ENCODE results near the gene PTTG1IP.

The PTTG1IP gene

DNA sequence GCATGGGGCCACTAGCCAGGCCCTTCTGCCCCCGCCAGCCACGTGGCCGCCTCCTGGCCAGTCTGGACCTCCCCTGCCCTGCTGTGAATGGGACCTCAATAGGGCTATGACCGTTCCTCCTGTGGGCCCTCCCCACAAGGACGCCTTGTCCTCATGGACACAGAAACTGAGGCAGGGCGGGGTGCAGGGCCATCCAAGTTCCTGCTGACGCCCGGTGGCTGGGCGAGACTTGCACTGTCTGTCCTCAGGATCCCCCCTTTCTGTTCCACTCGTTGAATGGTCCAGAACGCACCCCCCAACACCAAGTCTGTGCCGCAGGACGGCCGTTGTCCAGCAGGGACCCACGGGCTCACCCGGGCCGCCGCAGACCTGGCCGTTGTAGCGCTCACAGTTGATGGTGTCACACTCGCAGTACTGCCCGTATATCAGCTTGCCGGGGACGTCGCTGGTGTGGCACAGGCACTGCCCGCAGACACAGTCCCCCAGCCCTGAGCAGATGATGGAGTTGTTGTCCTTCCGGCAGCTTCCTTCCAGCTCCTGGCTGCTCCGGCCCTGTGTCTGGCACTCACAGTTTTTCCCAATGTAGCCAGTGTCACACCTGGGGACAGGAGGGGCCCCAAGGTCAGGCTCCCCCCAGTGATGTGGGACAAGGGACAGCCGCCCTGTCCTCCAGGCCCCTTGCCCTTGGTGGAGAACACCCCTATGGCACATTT is 16.3 kb upstream of the PTTG1IP start:
- DNase-seq (ENCODE audit: low spot score in 2 of 2) (no peak), ATAC-seq (replicated peaks; ENCODE audit: extremely low read depth, poor library complexity, severe bottlenecking) (no peak)
- no peaks in the 10 kb centered on the region for H3K9me3 Mint-ChIP-seq
- H3K27ac Mint-ChIP-seq (ENCODE audit: low read depth) = no peak overlapping the region
- H3K4me1 Mint-ChIP-seq = peaks cover 21% of the 10 kb centered on the region
- H3K4me3 Mint-ChIP-seq = no peak overlapping the region
- no peaks in the 10 kb centered on the region for H3K27me3 Mint-ChIP-seq
- peaks cover 59% of the 10 kb centered on the region for H3K36me3 Mint-ChIP-seq (ENCODE audit: insufficient read depth)

DNA sequence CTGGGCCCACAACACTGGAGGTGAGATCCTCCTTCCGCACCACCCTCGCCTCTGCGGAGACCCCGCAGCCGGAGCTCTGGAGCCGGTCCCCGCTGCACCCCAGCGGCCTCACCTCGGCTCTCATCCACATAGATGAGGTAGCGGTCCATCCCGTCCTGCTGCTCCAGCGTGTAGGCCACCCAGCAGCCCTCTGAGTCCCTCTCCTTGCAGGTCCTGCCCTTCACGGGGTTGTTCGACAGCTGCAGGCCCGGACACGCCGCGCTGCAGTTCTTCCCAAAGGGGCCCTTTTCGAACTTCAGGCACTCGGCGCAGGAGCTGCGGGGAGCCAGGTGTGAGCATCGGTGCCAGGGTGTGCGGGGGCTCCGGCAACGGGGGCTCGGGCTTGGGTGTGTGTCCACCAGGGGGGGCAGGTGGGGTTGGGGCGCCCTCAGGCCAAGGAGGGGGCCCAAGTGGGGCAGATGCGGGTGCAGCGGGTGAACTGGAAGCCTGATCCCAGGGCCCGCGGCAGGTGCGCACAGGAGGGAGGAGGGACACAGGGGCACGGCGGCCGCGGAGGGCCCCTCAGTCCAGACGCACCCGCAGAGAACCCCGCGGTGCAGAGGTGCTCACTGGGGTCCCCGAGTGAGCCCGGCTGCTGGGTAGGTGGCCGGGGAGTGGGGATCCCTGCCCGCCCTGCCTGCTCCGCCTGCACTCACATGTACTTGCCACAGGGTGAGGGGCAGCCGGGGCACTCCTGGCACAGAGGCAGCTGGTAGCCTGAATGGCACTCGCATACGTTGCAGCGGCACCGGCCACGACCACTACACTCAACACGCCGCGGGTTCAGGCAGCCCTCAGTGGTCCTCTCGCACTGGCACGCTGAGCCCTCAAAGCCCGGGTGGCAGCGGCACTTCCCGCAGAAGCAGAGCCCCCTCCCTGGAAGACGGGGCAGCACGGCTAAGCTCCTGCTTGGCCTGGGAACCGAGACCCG is 15.4 kb upstream of the PTTG1IP start:
- no peak overlapping the region for H3K27ac Mint-ChIP-seq (ENCODE audit: low read depth)
- peaks cover 18% of the 10 kb centered on the region for H3K4me1 Mint-ChIP-seq
- H3K4me3 Mint-ChIP-seq = no peak overlapping the region
- no peak for DNase-seq (ENCODE audit: low spot score in 2 of 2)
- ATAC-seq (replicated peaks; ENCODE audit: extremely low read depth, poor library complexity, severe bottlenecking) = no peak
- peaks cover 56% of the 10 kb centered on the region for H3K36me3 Mint-ChIP-seq (ENCODE audit: insufficient read depth)
- H3K9me3 Mint-ChIP-seq = no peaks in the 10 kb centered on the region
- H3K27me3 Mint-ChIP-seq = no peaks in the 10 kb centered on the region

DNA sequence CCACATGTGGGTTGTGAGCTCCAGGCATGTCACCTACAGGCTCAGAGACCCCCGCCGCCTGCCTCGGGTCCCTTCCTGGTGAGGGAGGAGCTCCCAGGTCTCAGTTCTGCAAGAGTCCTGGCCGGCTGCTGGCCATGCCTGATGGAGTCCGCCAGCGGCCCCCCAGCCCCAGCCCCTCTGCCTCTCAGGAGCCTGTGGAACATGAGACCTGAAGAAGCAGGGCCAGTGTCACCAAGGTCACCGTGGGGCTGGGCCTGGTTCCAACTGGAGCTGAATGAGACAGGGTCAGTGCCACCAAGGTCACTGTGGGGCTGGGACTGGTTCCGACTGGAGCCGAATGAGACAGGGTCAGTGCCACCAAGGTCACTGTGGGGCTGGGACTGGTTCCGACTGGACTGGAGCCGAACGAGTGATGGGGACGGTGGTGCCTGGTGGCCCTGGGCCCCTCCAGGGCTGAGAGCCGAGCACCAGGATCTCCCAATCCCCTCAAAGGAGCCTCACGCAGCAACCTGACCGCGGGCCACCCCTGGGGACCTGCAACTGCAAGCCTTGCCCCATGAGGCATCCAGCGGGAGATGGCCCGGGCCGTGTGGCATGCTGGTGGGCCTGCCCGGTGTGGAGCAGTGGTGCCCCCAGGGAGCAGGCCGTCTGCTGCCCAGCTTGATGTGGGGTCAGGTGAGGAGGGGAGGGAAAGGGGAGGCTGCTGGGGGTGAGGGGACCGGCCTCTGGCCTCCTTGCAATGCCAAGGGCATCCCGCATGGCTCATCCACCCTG is 14.5 kb upstream of the PTTG1IP start:
- peaks cover 13% of the 10 kb centered on the region for H3K4me1 Mint-ChIP-seq
- DNase-seq (ENCODE audit: low spot score in 2 of 2) (no peak), ATAC-seq (replicated peaks; ENCODE audit: extremely low read depth, poor library complexity, severe bottlenecking) (no peak)
- peaks cover 53% of the 10 kb centered on the region for H3K36me3 Mint-ChIP-seq (ENCODE audit: insufficient read depth)
- no peak overlapping the region for H3K4me3 Mint-ChIP-seq
- no peaks in the 10 kb centered on the region for H3K27me3 Mint-ChIP-seq
- no peaks in the 10 kb centered on the region for H3K9me3 Mint-ChIP-seq
- no peak overlapping the region for H3K27ac Mint-ChIP-seq (ENCODE audit: low read depth)

DNA sequence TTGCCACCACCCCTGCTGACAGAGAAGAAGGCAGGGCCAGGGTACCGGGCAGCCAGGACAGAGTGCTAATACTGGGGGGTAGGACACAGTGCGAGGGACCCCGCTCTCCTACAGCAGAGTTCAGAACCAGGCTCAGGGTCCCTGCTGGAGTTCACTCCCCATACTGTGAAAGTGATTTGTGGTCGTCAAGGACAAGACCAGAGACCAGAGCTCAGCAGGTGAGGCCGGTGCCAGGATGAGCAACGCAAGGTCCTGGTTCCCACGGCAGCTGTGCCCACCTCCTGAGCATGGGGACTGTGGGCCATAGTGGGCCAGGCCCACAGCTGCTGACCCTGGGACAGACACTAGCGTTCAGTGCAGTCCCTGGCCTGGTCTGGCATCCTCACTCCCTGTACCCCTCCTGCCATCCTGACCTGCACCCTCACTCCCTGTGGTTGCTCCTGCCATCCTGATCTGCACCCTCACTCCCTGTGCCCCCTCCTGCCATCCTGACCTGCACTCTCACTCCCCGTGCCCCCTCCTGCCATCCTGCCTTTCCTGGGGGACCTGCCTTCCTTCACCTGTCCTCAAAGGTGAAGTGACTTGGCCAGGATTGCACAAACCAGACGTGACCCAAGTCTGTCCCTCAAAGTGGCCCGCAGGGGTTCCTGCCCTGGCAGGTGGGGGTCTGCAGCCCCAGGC is 13.8 kb upstream of the PTTG1IP start:
- peaks cover 47% of the 10 kb centered on the region for H3K36me3 Mint-ChIP-seq (ENCODE audit: insufficient read depth)
- ATAC-seq (replicated peaks; ENCODE audit: extremely low read depth, poor library complexity, severe bottlenecking) = no peak
- no peak for DNase-seq (ENCODE audit: low spot score in 2 of 2)
- H3K27ac Mint-ChIP-seq (ENCODE audit: low read depth) = no peak overlapping the region
- no peaks in the 10 kb centered on the region for H3K27me3 Mint-ChIP-seq
- H3K4me3 Mint-ChIP-seq = no peak overlapping the region
- no peaks in the 10 kb centered on the region for H3K9me3 Mint-ChIP-seq
- peaks cover 10% of the 10 kb centered on the region for H3K4me1 Mint-ChIP-seq

DNA sequence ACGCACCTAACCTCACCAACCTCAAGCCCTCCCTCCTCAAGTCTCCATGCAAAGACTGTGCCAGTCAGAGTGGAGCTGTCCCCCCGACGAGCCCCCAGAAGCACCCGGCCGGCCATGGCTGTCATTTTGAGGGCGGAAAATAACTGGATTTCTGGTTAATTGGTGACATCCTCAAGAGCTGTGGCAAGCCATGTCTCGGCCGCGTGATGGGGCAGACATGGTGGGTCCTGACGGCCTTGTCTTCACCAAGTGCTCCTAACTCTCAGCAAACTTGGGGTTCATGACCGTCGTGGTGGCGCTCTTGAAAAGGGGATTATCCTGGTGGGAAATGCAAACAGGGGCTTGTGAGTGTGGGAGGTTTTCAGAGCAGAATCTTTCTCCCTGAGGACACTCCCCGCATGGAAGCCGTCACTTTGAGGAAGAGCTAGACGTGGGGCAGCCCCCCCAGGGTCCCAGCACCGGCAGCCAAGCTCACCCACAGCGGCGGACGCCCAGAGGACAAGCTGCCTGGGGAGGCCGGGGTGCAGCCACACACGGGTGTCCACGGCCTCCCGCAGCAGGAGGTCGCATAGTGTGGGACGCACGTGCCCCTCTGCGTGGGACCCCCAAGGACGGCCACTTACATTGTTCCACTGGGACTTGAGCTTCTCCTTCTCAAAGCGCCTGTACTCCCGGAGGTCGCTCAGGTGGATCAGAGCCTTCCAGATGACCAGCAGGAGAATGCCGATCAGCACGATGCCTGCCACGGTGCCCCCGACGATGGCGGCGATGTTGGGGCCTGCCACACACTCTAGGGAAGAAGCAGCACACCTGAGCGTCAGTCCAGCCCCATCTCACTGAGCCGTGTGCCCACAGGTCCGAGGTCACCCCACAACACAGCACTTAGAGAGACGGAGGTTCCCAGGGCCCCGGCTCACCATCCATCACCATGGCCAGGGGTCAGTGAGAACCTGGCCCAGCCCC is 12.9 kb upstream of the PTTG1IP start:
- DNase-seq (ENCODE audit: low spot score in 2 of 2) (no peak), ATAC-seq (replicated peaks; ENCODE audit: extremely low read depth, poor library complexity, severe bottlenecking) (peak; percentile 21)
- Mint-ChIP-seq H3K36me3 (ENCODE audit: insufficient read depth) (peaks cover 42% of the 10 kb centered on the region), H3K9me3 (no peaks in the 10 kb centered on the region), H3K4me1 (peaks cover 18% of the 10 kb centered on the region), H3K4me3 (no peak overlapping the region), H3K27me3 (no peaks in the 10 kb centered on the region), H3K27ac (ENCODE audit: low read depth) (no peak overlapping the region)

DNA sequence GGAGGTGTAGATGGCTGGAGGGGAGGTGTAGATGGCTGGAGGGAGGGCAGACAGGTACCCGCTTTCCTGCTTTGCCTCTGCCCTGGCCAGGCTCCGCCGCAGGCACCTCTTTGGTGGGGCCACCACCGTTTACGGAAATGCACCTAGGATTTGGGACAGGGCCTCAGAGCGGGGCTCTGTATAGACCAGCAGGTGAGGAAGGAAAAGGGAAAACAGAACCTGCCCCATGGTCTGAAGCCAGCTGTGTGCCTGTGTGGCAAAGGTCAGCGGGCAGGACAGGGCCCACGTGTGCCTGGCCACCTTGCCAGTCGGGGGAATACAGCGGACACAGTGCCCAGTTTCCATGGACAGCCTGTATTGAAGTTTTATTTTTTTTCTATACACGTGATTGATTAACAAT is 12.1 kb upstream of the PTTG1IP start:
- H3K27ac Mint-ChIP-seq (ENCODE audit: low read depth) = no peak overlapping the region

DNA sequence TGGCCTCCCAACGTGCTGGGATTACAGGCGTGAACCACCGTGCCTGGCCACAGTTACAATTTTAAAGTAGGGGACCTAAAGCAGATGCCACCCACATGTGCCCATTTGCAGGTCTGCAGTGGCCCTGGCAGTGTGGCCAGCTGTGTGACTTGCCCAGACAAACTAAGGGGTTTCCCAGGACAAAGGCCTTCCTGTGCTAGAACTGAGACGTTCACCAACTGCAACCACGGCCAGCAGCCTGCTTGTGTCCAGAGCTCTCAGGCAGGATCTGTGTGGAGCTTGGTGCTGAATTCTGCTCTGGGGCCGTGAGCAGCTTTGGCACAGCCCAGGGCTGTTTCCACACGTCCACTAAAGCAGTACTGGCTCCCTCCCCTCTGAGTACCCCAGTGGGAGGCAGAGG is 10.6 kb upstream of the PTTG1IP start:
- no peak overlapping the region for H3K27ac Mint-ChIP-seq (ENCODE audit: low read depth)
- peaks cover 27% of the 10 kb centered on the region for H3K36me3 Mint-ChIP-seq (ENCODE audit: insufficient read depth)
- ATAC-seq (replicated peaks; ENCODE audit: extremely low read depth, poor library complexity, severe bottlenecking) (no peak), DNase-seq (ENCODE audit: low spot score in 2 of 2) (no peak)
- H3K27me3 Mint-ChIP-seq = no peaks in the 10 kb centered on the region
- no peak overlapping the region for H3K4me3 Mint-ChIP-seq
- H3K4me1 Mint-ChIP-seq = peaks cover 26% of the 10 kb centered on the region
- H3K9me3 Mint-ChIP-seq = no peaks in the 10 kb centered on the region

More for the DNA sequence above, 12.1 kb upstream of the PTTG1IP start:
- Mint-ChIP-seq H3K36me3 (ENCODE audit: insufficient read depth) (peaks cover 39% of the 10 kb centered on the region), H3K9me3 (no peaks in the 10 kb centered on the region), H3K27me3 (no peaks in the 10 kb centered on the region), H3K4me1 (peaks cover 26% of the 10 kb centered on the region), H3K4me3 (no peak overlapping the region)
- ATAC-seq (replicated peaks; ENCODE audit: extremely low read depth, poor library complexity, severe bottlenecking) (no peak), DNase-seq (ENCODE audit: low spot score in 2 of 2) (no peak)

DNA sequence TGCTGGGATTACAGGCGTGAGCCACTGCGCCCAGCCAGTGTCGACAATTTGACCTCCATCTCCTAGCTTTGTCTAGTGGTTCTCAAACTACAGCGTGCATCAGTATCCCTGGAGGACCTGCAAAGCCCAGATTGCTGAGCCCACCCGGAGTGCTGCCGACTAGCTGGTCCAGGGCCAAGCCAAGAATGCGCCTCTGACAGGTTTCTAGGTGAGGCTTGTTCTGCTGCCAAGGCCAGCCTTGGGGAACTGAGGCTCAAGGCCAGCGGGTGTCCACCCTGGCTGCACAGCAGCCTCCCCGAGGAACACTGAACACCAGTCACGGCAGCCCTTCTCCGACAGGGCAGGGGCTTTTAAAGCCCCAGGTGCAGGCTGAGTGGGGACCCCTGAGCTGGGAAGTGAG is 9.8 kb upstream of the PTTG1IP start:
- H3K36me3 Mint-ChIP-seq (ENCODE audit: insufficient read depth) = peaks cover 24% of the 10 kb centered on the region
- peaks cover 26% of the 10 kb centered on the region for H3K4me1 Mint-ChIP-seq
- no peaks in the 10 kb centered on the region for H3K9me3 Mint-ChIP-seq
- H3K27ac Mint-ChIP-seq (ENCODE audit: low read depth) = no peak overlapping the region
- H3K27me3 Mint-ChIP-seq = no peaks in the 10 kb centered on the region
- H3K4me3 Mint-ChIP-seq = no peak overlapping the region
- DNase-seq (ENCODE audit: low spot score in 2 of 2) = no peak
- no peak for ATAC-seq (replicated peaks; ENCODE audit: extremely low read depth, poor library complexity, severe bottlenecking)

DNA sequence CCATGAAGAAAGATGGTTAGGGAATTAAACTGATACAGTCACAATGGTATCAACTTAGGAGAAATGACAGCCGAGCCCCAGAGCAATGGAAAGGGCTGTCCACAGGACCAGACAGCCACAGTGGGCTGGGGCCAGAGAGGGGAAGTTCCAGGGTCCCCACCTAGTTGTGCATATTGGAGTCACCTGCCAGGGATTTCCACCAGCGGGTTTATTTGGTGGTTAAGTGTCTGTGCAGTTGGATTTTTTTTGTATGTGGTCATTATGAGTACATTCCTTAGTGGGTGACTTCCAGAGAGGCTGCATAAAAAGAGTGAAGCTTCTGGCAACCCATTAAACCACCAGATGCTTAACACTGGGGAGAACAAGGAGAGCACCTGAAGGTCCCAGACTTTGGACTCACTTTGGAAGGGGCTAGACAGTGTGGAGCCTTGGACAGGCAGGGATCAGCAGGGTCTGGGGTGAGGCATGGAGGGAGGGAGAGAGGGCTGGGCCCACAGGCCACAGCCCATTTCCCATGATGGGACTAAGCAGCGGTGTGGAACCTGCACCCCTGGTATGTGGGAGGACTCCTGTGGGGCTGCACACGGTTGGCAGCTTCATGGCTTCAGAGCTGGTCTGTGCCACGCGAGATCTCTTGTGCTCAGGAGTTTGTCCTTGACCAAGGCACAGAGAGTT is 7.8 kb upstream of the PTTG1IP start:
- Mint-ChIP-seq H3K27me3 (no peaks in the 10 kb centered on the region), H3K27ac (ENCODE audit: low read depth) (peak overlapping the region; percentile 13), H3K9me3 (no peaks in the 10 kb centered on the region), H3K4me3 (no peak overlapping the region), H3K36me3 (ENCODE audit: insufficient read depth) (peaks cover 11% of the 10 kb centered on the region), H3K4me1 (peaks cover 19% of the 10 kb centered on the region)
- peak; percentile 22 for ATAC-seq (replicated peaks; ENCODE audit: extremely low read depth, poor library complexity, severe bottlenecking)
- DNase-seq (ENCODE audit: low spot score in 2 of 2) = no peak

DNA sequence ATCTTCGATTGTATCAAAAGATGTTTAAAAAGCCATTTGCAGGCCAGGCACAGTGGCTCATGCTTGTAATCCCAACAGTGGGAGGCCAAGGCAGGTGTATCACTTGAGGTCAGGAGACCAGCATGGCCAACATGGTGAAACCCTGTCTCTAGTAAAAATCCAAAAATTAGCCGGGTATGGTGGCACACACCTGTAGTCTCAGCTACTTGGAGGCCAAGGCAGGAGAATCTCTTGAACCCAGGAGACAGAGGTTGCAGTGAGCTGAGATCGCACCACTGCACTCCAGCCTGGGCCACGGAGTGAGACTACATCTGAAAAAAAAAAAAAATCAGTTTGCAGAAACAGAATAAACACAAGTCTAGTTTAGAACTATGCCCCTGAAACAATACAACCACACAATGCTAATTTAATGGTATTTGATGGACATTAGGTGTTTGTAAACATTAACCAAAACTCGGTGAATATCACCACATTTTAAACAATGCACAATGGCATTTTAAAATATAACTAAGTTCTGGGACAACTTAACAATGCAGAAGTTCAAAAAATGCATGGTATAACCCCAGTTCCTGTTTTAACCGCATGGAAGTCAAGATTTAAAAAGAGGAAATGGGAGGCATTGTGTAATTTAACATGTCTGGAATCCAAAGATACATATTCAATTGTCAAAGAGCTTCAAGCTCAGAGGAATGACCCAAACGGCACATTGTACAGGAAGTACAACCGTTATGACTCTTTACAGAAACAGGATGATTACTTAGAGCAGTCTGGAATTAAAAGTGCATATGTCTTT is 7.1 kb upstream of the PTTG1IP start:
- H3K36me3 Mint-ChIP-seq (ENCODE audit: insufficient read depth) = peaks cover 9% of the 10 kb centered on the region
- H3K4me3 Mint-ChIP-seq = no peak overlapping the region
- DNase-seq (ENCODE audit: low spot score in 2 of 2) = no peak

More for the DNA sequence above, 7.1 kb upstream of the PTTG1IP start:
- Mint-ChIP-seq H3K27me3 (no peaks in the 10 kb centered on the region), H3K27ac (ENCODE audit: low read depth) (no peak overlapping the region), H3K9me3 (no peaks in the 10 kb centered on the region), H3K4me1 (peaks cover 23% of the 10 kb centered on the region)
- ATAC-seq (replicated peaks; ENCODE audit: extremely low read depth, poor library complexity, severe bottlenecking) = peak; percentile 19

Measured in central memory CD8-positive, alpha-beta T cell (primary cell).